Chondrocyte (in vitro differentiated cells): ENCODE data around the gene BST2. TPM values are rescaled to one million over a fixed set of nuclear protein-coding genes. Genes with fewer than 3 reads are reported as not detected.

Experiments used
- DNase-seq: peaks from one replicate; pipeline ENCODE4 v3.0.0; 2021; ENCODE audit warnings: mixed read lengths, low spot score
- H3K27ac Mint-ChIP-seq: one replicate; pipeline ENCODE4 v1.8.0; 2021; ENCODE audit warnings: mild to moderate bottlenecking, moderate library complexity, mixed read lengths; ENCODE audit not compliant: unreplicated experiment
- H3K27me3 Mint-ChIP-seq: 2 replicates; pipeline ENCODE4 v1.8.0; 2021; ENCODE audit warnings: low read depth, mixed read lengths
- H3K36me3 Mint-ChIP-seq: 2 replicates; pipeline ENCODE4 v1.8.0; 2021; ENCODE audit warnings: low read depth, mixed read lengths
- H3K4me1 Mint-ChIP-seq: 2 replicates; pipeline ENCODE4 v1.8.0; 2021; ENCODE audit warnings: low read depth, mild to moderate bottlenecking, mixed read lengths
- H3K4me3 Mint-ChIP-seq: one replicate; pipeline ENCODE4 v1.8.0; 2021; ENCODE audit warnings: mild to moderate bottlenecking, moderate library complexity, mixed read lengths; ENCODE audit not compliant: unreplicated experiment
- H3K9me3 Mint-ChIP-seq: 2 replicates; pipeline ENCODE4 v1.8.0; 2021; ENCODE audit warnings: low read depth, mixed read lengths
- CTCF ChIP-seq: fragments of 200-600 bp; sonication (generic); IDR thresholded peaks from 2 replicates; pipeline ENCODE4 v1.5.0; 2021; ENCODE audit warnings: antibody characterized with exemption, mild to moderate bottlenecking, moderate library complexity
- total RNA-seq: library from RNA; stranded (reverse); gene quantifications from 3 replicates; pipeline ENCODE4 v1.2.1, GENCODE V29; 2021

Gene BST2
- total RNA-seq, 1 donor from 2014 or later = not detected

GRCh38 chr19:17385878-17386611 lies 19.4 kb downstream of the BST2 start:
- Mint-ChIP-seq H3K4me3 (no peak overlapping the region), H3K27ac (no peak overlapping the region), H3K9me3 (peaks cover 3% of the 10 kb centered on the region), H3K4me1 (peaks cover 14% of the 10 kb centered on the region), H3K27me3 (no peaks in the 10 kb centered on the region), H3K36me3 (no peaks in the 10 kb centered on the region)
- DNase-seq = no peak
- TF ChIP-seq CTCF = peak; percentile 96

DNA sequence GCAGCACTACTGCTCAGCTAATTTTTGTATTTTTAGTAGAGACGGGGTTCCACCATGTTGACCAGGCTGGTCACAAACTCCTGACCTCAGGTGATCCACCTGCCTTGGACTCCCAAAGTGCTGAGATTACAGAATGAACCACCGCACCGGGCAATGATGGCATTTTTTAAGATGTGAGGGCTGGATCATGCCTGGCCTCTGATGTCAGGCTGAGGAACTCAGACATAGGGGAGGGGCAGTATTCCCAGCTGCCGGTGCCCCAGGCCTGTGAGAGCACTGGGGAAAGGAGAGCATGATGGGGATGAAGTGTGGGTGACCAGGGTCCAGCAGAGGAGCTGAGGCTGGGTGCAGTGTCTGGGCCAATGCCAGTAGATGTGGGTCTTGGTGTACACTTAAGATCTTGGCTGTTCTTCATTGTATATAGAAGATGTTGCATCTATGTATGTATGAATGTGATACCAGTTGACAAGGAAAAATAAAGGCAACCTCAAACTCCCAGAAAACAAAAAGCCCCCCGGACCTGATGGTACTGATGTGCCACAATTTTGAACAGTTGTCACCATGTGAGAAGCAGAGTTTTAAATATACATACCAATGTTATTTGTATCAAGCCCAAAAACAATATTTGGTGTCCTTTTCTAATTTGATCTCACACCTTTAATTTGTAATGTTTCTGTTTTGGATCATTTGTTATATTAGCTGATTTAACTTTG lies 24.8 kb downstream of the BST2 start:
- peaks cover 4% of the 10 kb centered on the region for H3K9me3 Mint-ChIP-seq
- TF ChIP-seq CTCF = no peak
- H3K36me3 Mint-ChIP-seq = no peaks in the 10 kb centered on the region
- no peak overlapping the region for H3K27ac Mint-ChIP-seq
- no peak overlapping the region for H3K4me3 Mint-ChIP-seq
- DNase-seq = no peak
- H3K4me1 Mint-ChIP-seq = peaks cover 14% of the 10 kb centered on the region
- H3K27me3 Mint-ChIP-seq = no peaks in the 10 kb centered on the region

- H3K4me1 Mint-ChIP-seq = peaks cover 14% of the 10 kb centered on the region
- H3K27ac Mint-ChIP-seq = peak overlapping the region; percentile 51
- DNase-seq = no peak
- H3K4me3 Mint-ChIP-seq = no peak overlapping the region
- H3K9me3 Mint-ChIP-seq = peaks cover 4% of the 10 kb centered on the region
- no peaks in the 10 kb centered on the region for H3K36me3 Mint-ChIP-seq
- no peak for TF ChIP-seq CTCF
- H3K27me3 Mint-ChIP-seq = no peaks in the 10 kb centered on the region
Measured at GRCh38 chr19:17379221-17379631, 26.2 kb downstream of the BST2 start.

GRCh38 chr19:17378271-17378670 lies 27.2 kb downstream of the BST2 start:
- Mint-ChIP-seq H3K27me3 (no peaks in the 10 kb centered on the region), H3K4me1 (peaks cover 13% of the 10 kb centered on the region), H3K9me3 (peaks cover 4% of the 10 kb centered on the region), H3K36me3 (no peaks in the 10 kb centered on the region), H3K27ac (no peak overlapping the region), H3K4me3 (no peak overlapping the region)
- DNase-seq = no peak
- no peak for TF ChIP-seq CTCF

GRCh38 chr19:17376935-17377600 lies 28.4 kb downstream of the BST2 start, which contains the start of gene PLVAP:
Gene PLVAP (minus strand): TSS chr19:17377342. CDS start chr19:17377288, 54 bp downstream.
- H3K4me1 Mint-ChIP-seq = peaks cover 5% of the 10 kb centered on the region
- DNase-seq = no peak
- H3K27ac Mint-ChIP-seq = no peak within 1 kb of the TSS
- H3K36me3 Mint-ChIP-seq = no peaks in the 10 kb centered on the region
- peaks cover 4% of the 10 kb centered on the region for H3K9me3 Mint-ChIP-seq
- H3K27me3 Mint-ChIP-seq = no peaks in the 10 kb centered on the region
- TF ChIP-seq CTCF = no peak
- no peak within 1 kb of the TSS for H3K4me3 Mint-ChIP-seq
